Fibroblast of skin of abdomen (primary cell): ENCODE data around the gene LHX5.

Experiments
- DNase-seq: peaks from one replicate; pipeline ENCODE4 v3.0.0-alpha.2; 2013

The LHX5 gene

DNA sequence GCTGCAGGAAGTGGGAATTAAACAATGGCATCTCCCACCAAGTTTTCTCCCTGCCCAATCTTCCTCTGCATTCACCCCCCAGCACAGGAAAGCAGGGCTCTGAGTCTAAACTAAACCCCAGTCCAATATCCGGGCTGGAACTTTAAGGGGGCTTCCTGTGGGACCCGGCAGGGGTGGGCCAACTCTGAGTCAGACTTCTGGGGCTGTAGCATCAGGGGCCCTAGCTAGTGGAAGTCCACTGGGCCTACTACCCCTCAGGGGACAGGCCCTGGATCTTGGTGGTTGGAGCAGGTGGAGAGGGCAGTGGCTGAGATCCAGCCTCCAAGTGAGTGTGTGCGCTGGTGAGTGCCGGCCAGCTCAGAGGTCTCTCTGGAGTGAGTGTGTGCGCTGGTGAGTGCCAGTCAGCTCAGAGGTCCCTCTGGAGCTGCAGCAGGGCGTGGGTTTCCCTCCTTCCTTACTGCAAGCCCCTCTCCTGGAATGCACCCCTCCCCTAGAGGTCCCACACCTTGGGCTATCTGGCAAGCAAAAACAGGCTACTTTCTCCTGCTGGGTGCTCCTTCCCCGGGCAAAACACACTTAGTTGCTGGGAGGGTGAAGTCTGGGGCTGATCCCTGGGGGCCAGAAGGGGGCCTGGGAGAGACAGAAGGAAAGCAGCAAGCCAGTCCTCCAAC is 5.6 kb upstream of the LHX5 start:
- no peak for DNase-seq

GRCh38 chr12:113476176-113476986 is 4.7 kb upstream of the LHX5 start:
- no peak for DNase-seq

DNA sequence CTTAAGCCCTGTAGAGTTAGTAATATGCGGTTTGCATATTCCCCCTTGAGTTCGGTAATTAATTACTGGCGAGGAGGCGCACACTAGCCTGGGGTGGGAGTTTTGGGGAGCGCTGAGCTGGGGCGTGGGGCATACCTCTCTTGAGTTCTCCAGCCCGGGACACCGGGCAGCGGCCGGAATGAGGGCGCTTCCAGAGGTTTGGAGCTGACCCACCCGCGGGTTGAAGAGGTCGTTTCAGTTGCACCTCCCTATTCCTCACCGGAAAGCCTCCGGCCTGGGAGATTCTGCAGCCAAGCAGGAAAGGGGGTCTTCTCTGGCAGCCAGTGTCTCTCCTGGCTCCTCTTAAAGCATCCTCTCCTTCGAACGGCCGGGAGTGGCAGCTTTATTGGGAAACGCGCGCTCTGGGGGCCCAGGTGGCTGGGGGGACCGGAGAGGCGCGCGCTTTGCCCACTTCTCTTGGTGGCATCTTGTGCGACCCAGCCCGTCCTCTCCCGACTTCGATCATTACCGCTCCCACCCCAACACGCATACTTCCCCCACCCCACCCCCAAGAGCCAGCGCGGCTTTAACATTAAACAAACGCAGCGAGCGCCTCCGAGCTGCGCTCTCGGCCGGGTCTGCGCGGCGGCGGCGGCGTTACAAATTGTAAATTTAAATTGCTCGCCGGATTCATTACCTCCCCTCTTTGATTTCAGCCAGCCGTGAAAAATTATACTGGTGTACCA is 3.9 kb upstream of the LHX5 start:
- no peak for DNase-seq

GRCh38 chr12:113474635-113475436 is 3.2 kb upstream of the LHX5 start:
- no peak for DNase-seq

DNA sequence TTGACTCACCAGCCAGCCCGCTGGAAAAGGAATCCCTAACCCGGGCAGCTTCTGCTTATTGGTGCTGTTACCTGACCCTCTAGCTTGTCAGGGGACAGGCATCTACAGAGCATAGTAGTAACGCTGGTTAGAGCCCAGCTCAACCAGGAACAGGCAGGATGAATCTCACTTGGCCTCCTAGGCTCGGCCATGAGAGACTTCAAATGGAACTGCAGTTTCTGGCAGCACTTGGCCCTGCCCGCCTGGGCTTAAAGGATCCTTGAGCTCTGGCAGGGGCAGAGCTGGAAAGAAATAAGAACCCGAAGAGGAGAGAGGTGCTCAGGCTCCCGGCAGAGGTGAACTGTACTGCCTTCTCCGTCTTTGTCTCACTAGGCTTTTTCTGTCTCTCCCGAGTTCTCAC is 2.3 kb upstream of the LHX5 start:
- DNase-seq = no peak

GRCh38 chr12:113473400-113473799 is 1.7 kb upstream of the LHX5 start:
- DNase-seq = no peak

- no peak for DNase-seq
Measured at GRCh38 chr12:113472191-113473121, 785 bp upstream of the LHX5 start.

- no peak for DNase-seq
Measured at GRCh38 chr12:113470871-113471618, 626 bp downstream of the LHX5 start.

DNA sequence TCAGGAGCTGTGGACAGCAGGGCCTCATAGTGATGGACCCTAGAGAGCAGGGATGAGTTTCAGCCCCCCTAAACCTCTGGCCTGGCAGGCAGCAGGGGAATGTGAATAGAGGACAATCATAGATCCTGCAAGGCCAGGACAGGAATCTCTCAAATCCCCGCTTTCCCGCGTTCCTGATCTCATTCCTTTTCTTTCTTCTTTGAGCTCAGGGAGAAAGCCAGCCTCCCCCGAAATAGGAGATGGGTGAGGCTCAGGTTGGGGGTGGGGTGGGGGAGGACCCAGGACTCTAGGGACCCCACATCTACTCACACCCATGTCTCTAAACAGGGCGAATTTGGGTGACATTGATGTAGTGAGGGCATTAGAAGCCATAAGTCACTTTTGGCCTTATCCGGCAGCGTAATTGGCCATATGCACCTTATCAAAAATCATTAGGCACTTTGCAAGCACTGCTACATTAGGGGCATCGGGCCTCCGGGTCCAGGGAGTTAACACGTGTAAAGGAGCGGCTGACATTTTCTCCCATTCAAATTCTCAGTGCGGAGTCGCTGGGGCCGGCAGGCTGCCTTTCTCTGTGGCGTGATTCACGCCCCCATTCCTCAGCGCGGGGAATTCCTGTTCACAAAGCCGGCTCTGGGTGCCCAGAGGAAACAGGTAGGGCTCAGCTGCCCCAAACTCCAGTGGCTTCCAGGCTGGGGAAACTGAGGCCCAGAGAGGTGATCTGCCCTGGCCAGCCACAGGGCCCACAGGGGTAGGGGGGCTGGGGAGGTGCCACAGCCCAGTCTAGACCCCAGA is 1.5 kb downstream of the LHX5 start:
- DNase-seq = no peak

GRCh38 chr12:113469224-113469948 is 2.3 kb downstream of the LHX5 start:
- DNase-seq = no peak

DNA sequence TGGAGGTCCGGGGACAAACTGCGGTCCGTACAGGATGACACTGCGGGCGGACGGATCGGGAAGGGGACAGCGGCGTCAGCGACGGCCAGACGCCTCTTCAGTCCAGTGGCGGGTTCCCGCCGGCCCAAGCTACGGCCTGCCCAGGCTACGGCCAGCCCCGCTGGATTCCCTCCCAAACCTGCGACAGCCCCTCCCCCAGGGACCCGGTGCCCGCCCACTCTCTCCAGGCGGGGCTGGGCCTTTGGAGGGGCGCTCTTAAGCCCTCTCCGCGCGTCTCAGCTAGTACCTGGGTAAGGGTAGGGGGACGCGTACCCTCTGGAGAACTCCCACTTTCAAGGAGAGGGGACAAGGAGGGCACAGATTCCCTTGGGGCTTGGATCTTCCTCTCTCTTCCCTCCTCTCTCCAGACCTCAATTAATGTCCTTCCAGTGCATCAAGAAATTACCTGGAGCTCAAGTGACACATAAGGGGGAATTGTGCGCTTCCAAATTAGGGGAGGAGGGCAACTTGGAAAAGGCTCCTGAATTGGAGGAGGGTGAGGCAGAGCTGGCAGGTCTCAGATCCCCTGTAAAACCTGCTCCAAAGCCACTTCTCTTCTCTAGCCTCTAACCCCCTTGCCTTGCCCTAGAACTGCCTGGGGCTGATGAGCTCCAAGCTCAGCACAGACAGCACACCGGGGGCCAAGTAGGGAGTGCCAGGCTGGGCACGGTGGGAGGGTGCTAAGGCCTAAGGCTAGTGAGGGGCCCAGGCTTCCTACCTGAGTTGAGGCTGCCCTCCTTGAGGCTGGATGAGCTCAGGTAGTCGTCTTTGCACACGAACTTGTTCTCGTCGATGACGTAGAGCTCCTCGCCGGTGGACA is 3.1 kb downstream of the LHX5 start:
- no peak for DNase-seq

DNA sequence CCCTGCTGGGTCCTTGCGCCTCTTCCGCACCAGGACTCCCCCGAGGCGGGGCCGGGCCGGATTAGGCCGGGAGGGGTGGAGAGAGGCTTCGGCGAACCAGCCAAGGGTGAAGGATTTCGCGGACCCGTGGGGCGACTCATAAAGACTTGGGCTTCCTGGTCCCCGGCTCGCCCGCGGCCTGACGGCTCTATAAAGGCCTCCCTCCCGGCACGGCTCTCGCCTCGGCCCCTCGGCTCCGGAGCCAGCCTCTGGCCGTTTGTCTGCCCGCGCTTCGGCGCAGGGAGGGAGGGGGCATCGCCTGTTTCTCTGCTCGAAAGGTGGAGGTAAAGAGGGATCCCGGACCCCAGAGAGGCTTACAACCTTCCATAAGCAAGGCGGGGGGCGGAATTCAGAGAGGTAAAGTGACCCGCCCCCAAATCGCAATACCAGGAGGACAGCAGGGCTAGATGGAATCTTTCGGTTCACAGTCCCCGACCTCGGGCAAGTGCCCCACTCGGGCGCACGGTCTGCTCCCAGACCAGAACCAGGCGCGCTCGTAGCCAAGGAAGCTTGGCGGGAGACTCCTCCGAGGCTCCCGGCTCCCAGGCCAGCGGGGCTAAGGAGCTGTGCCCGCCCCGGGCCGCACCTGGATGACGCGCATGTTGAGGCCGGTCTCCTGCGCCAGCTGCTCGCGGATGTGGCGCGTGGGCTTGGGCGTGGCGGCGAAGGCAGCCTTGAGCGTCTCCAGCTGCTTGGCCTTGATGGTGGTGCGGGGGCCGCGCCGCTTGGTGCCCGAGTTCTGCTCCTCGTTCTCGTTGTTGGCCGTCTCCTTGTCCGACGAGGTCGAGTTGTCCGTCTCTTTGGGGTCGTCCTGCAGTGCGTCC is 3.9 kb downstream of the LHX5 start:
- DNase-seq = no peak

DNA sequence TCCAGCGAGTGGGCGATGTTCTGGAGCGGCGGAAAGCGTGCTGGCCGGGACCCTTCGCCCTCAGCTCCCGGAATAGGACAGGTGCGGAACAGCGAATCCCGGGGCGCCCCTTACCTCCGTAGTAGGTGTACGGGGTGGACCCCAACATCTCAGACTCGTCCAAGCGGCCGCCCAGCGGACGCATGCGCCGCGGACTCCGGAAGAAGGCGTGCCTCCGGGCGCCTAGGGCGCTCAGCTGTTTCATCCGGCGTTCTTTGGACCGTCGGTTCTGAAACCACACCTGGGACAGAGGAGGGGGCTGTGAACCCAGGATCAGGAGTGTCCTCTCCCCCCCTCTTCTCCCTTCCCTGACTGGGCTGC is 4.5 kb downstream of the LHX5 start:
- no peak for DNase-seq

GRCh38 chr12:113466454-113467141 is 5.1 kb downstream of the LHX5 start:
- DNase-seq = no peak

- DNase-seq = no peak
Measured at GRCh38 chr12:113465808-113466453, 5.7 kb downstream of the LHX5 start.
